Measurements from ENCODE around the gene JDP2.

DNA sequence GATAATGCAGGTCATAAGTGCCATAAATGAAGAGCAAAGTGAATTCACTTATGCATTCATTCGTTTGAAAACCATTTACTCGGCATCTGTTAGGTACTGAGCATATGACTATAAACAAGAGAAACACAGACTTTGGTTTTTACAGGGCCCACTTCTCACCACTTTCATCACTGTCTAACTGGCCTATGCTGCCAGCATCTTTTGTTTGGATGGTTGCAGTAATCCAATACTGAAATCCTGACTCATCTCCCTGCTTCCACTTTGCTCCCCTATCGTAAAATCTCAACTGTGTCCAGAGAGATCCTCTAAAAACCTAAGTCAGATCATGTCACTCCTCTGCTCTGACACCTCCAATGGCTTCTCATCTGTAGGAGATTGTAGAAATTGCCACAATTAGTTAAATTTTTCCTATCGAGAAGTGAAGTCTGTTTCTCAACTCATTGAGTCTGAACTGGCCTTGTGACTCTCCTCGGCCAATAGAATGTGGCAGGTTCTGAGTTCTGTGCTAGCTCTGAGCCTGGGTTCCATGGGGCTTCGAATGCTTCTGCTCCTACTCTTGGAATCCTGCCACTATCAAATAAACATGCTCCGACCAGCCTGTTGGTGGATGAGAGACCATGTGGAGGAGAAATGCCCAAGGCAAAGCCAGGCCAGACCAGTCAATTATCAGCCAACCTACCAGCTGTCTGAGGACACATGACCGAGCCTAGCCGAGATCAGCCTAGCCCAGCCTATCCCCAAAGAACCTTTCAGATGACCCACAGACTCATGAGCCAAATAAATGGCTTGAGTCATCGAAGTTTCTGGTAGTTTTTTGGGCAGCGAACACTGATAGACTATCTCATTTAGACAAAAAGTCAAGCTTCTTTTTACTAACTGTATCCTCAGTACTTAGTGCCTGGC, 92.3 kb downstream of the JDP2 start:
- TF ChIP-seq ZNF174 (tag by site-specific recombination; IDR thresholded peaks at IDR 0.05) (no peak), ZNF248 (tag by site-specific recombination; IDR thresholded peaks at IDR 0.05) (no peak)
- TF ChIP-seq, protein P1, sequence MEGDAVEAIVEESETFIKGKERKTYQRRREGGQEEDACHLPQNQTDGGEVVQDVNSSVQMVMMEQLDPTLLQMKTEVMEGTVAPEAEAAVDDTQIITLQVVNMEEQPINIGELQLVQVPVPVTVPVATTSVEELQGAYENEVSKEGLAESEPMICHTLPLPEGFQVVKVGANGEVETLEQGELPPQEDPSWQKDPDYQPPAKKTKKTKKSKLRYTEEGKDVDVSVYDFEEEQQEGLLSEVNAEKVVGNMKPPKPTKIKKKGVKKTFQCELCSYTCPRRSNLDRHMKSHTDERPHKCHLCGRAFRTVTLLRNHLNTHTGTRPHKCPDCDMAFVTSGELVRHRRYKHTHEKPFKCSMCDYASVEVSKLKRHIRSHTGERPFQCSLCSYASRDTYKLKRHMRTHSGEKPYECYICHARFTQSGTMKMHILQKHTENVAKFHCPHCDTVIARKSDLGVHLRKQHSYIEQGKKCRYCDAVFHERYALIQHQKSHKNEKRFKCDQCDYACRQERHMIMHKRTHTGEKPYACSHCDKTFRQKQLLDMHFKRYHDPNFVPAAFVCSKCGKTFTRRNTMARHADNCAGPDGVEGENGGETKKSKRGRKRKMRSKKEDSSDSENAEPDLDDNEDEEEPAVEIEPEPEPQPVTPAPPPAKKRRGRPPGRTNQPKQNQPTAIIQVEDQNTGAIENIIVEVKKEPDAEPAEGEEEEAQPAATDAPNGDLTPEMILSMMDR (tag by site-specific recombination; IDR thresholded peaks at IDR 0.05): no peak

Measured in HEK293 (cell line).